ENCODE data around the gene TASOR.

TASOR gene

DNA sequence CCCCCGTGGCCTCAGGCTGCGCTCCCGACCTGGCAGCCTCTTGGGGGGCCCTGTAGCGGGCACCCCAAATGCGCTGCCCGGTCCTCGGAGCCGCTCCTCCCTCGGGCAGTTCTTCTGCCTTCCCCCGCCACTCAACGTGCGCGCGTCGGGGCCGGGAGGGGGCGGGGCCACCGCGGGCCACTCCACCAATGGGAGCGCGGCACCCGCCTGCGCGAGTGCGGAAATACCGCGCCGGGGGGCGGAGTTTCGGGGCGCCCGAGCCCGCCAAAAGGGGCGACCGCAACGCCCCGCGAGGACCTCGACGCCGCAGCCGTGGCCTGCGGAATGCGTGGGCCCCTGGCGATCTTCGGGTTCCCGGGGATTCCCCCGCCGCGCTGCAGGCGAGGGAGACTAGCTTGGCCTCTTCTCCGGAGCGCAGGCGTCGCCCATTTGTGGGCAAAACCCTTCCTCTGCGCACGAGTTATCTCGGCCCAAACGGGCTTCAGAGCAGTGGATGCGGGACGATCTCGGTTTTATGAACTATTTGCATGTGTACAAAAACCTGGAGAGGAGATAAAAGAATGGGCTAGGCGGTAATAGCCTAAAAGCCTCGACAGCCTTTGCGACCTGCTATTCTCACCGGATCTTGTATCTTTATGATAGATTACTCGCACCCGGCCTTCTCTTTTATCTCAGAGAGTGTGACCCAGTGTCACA lies at the start of gene TASOR:
Gene TASOR, minus strand, starts transcription at position 144 of the 696 bp plus-strand sequence. CDS start 259 bp downstream, outside the sequence.
- H4K20me1 ChIP-seq (ENCODE audit: low read depth, low read length): peaks cover 17% of the 10 kb centered on the region; the same call in 1 of the 2 replicates
- no peaks in the 10 kb centered on the region for H3K27me3 ChIP-seq (ENCODE audit: low read length)
- H3F3A ChIP-seq (ENCODE audit: insufficient read depth): peaks cover 5% of the 10 kb centered on the region; the same call in 1 of the 2 replicates
- H3K9ac ChIP-seq (ENCODE audit: low read length): peak within 1 kb of the TSS; percentile 84
- H3K27ac ChIP-seq (ENCODE audit: low read depth, low read length): peak within 1 kb of the TSS; percentile 84
- peaks cover 4% of the 10 kb centered on the region; the same call in 1 of the 2 replicates for H3K9me3 ChIP-seq (ENCODE audit: insufficient read depth, low read length)
- peaks cover 24% of the 10 kb centered on the region for H3K36me3 ChIP-seq (ENCODE audit: low read length)
- peak within 1 kb of the TSS; percentile 98 for H2AFZ ChIP-seq (ENCODE audit: low read depth, low read length, severe bottlenecking)
- TF ChIP-seq, protein P1, sequence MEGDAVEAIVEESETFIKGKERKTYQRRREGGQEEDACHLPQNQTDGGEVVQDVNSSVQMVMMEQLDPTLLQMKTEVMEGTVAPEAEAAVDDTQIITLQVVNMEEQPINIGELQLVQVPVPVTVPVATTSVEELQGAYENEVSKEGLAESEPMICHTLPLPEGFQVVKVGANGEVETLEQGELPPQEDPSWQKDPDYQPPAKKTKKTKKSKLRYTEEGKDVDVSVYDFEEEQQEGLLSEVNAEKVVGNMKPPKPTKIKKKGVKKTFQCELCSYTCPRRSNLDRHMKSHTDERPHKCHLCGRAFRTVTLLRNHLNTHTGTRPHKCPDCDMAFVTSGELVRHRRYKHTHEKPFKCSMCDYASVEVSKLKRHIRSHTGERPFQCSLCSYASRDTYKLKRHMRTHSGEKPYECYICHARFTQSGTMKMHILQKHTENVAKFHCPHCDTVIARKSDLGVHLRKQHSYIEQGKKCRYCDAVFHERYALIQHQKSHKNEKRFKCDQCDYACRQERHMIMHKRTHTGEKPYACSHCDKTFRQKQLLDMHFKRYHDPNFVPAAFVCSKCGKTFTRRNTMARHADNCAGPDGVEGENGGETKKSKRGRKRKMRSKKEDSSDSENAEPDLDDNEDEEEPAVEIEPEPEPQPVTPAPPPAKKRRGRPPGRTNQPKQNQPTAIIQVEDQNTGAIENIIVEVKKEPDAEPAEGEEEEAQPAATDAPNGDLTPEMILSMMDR (IDR thresholded peaks at IDR 0.05; ENCODE audit: insufficient read depth, low read length, poor library complexity, severe bottlenecking): no peak
- no peak for TF ChIP-seq EZH2phosphoT487 (conservative IDR thresholded peaks at IDR 0.05; ENCODE audit: low read length)
- no peaks in the 10 kb centered on the region for H3K9me2 ChIP-seq (replicated peaks; ENCODE audit: insufficient read depth, low read length)
- H3K4me3 ChIP-seq (ENCODE audit: insufficient read depth, low read length, poor library complexity, severe bottlenecking): peak within 1 kb of the TSS; percentile 81
- H3K4me2 ChIP-seq (ENCODE audit: low read depth, low read length, poor library complexity, severe bottlenecking): peak within 1 kb of the TSS; percentile 99
- peaks cover 45% of the 10 kb centered on the region for H3K79me2 ChIP-seq (ENCODE audit: insufficient read depth, low read length)

DNA sequence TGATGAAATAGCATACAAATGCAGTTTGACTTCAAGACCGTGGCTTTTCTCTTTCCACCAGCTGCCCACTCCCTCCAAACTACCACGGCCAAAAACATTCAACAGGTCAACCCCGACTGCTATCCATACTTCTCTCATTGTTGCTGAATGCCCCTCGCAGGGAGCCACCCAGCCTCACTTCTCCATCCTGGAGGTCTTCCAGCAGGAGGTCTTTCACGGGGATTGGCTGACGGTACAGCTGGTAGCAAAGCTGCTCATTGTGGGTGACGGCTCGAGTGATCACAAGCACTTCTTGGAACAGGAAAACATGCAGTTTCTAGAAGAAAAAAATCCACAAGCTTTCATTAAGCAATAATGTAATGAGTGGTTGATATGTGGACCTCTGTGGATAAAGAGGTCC lies 49.0 kb upstream of the TASOR start:
- H3K9ac ChIP-seq (ENCODE audit: low read length): no peak overlapping the region
- no peaks in the 10 kb centered on the region for H3K9me2 ChIP-seq (replicated peaks; ENCODE audit: insufficient read depth, low read length)
- H3K79me2 ChIP-seq (ENCODE audit: insufficient read depth, low read length): no peaks in the 10 kb centered on the region
- H3K27ac ChIP-seq (ENCODE audit: low read depth, low read length): no peak overlapping the region
- H3K36me3 ChIP-seq (ENCODE audit: low read length): no peaks in the 10 kb centered on the region
- no peaks in the 10 kb centered on the region for H3K27me3 ChIP-seq (ENCODE audit: low read length)
- no peak for TF ChIP-seq EZH2phosphoT487 (conservative IDR thresholded peaks at IDR 0.05; ENCODE audit: low read length)
- TF ChIP-seq, protein P1 (IDR thresholded peaks at IDR 0.05; ENCODE audit: insufficient read depth, low read length, poor library complexity, severe bottlenecking): no peak
- H3K4me2 ChIP-seq (ENCODE audit: low read depth, low read length, poor library complexity, severe bottlenecking): no peak overlapping the region
- no peaks in the 10 kb centered on the region for H4K20me1 ChIP-seq (ENCODE audit: low read depth, low read length)
- no peak overlapping the region for H2AFZ ChIP-seq (ENCODE audit: low read depth, low read length, severe bottlenecking)
- no peak overlapping the region for H3K4me3 ChIP-seq (ENCODE audit: insufficient read depth, low read length, poor library complexity, severe bottlenecking)
- no peaks in the 10 kb centered on the region for H3K9me3 ChIP-seq (ENCODE audit: insufficient read depth, low read length)
- H3F3A ChIP-seq (ENCODE audit: insufficient read depth): no peaks in the 10 kb centered on the region

GRCh38 chr3:56725175-56725574 lies 42.1 kb upstream of the TASOR start:
- no peaks in the 10 kb centered on the region for H3K36me3 ChIP-seq (ENCODE audit: low read length)
- no peak overlapping the region for H3K4me2 ChIP-seq (ENCODE audit: low read depth, low read length, poor library complexity, severe bottlenecking)
- no peaks in the 10 kb centered on the region for H3K79me2 ChIP-seq (ENCODE audit: insufficient read depth, low read length)
- no peak overlapping the region for H3K9ac ChIP-seq (ENCODE audit: low read length)
- no peak overlapping the region for H3K27ac ChIP-seq (ENCODE audit: low read depth, low read length)
- no peaks in the 10 kb centered on the region for H3K9me3 ChIP-seq (ENCODE audit: insufficient read depth, low read length)
- H3K27me3 ChIP-seq (ENCODE audit: low read length): no peaks in the 10 kb centered on the region
- TF ChIP-seq EZH2phosphoT487 (conservative IDR thresholded peaks at IDR 0.05; ENCODE audit: low read length): no peak
- TF ChIP-seq, protein P1 (IDR thresholded peaks at IDR 0.05; ENCODE audit: insufficient read depth, low read length, poor library complexity, severe bottlenecking): no peak
- no peaks in the 10 kb centered on the region for H3F3A ChIP-seq (ENCODE audit: insufficient read depth)
- no peaks in the 10 kb centered on the region for H4K20me1 ChIP-seq (ENCODE audit: low read depth, low read length)
- H3K4me3 ChIP-seq (ENCODE audit: insufficient read depth, low read length, poor library complexity, severe bottlenecking): no peak overlapping the region
- H2AFZ ChIP-seq (ENCODE audit: low read depth, low read length, severe bottlenecking): no peak overlapping the region
- no peaks in the 10 kb centered on the region for H3K9me2 ChIP-seq (replicated peaks; ENCODE audit: insufficient read depth, low read length)
